Cerebellar cortex (tissue), 1 donor: Measurements from ENCODE around the gene MDM4.

ENCODE experiments used
- DNase-seq: peaks from one replicate; pipeline ENCODE4 v3.0.0-alpha.2; 2015; ENCODE audit warnings: low spot score

Gene MDM4

DNA sequence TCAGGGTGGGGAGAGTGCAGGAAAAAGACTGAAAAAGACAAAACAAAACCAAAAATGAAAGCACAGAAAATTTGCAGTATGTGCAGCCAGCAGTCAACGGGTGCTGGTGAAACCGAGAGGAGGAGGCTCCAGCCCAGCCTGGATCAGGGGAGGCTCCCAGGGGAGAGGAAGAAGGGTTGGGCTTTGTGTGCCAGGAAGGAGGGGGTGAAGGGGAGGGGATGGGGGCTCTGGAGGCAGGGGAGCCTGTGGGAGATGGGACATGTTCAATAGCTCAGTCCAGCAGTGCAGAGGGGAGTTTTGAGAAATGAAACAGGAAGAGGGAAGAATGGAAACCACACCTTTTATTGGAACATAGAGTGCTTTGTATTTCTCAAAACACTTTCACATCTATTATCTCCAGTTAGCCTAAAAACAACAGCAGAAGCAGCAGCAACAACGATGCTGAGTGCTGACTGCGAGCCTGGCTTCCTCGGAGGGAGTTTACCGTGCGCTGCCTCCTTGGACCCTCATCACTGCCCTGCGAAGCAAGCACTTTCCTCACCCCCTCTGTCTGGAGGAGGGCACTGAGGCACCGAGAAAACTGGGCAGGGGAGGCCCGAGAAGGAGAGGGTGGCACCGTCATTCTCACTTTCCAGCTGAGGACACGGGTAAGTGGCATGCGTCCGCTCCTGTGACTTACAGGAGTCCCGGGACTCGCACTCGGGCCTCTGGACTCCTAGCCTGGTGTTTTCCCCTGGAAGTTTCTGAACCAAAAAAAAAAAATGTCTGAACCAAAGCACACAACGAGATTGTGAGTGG is 62.9 kb downstream of the MDM4 start:
- no peak for DNase-seq

DNA sequence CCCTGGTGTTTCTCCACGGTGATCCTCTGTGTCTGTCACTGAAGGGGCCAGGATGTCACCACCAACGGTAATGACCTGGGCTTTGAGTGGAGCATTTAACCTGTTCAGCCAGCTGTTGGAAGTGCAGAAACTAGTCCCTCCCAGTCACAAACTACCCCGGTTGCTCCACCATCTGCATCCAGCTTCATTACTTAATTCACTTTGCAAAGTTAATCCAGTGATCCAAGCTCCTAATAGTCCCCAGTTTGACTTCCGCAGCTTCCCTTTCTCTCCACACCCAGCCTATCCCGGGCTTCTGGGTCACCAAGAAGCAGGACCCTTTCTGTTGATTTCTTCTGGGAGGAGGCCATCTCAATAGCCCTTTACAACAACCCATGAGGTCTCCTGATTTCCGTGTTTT is 63.5 kb downstream of the MDM4 start:
- DNase-seq, result no peak

DNA sequence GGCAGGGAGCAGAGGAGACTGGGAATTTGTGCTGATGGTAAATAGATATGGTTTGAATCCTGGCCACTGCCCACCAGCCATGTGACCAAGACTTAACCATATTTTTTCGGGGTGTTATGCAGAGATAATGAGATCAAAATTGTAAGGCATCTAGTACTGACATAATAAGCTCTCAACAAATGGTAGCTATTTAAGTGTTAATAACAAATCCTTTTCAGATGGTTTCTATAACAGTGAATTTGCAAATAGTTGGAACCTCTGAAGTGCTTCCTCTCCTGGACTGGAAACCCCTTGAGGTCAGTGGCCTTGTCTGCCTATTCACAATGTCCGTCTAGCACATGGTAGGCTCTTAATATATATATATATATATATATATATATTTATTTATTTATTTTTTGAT is 64.7 kb downstream of the MDM4 start:
- DNase-seq, result no peak

DNA sequence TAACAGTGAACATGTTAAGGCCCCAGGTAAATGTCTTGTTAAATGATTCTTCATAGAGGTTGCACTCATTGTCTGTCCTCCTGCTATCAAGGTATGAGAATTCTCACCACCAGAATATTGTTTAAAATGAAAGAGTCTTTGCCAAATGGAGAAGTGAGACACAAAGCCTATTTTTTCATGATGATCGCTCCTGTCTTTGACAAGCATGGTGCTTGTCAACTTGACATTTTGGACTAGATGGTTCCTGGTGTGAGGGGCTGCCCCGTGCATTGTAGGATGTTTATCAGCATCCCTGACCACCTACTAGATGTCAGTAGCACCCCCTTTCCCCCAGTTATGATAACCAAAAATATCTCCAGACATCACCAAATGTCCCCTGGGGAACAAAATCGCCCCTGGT is 65.6 kb downstream of the MDM4 start:
- no peak for DNase-seq

DNA sequence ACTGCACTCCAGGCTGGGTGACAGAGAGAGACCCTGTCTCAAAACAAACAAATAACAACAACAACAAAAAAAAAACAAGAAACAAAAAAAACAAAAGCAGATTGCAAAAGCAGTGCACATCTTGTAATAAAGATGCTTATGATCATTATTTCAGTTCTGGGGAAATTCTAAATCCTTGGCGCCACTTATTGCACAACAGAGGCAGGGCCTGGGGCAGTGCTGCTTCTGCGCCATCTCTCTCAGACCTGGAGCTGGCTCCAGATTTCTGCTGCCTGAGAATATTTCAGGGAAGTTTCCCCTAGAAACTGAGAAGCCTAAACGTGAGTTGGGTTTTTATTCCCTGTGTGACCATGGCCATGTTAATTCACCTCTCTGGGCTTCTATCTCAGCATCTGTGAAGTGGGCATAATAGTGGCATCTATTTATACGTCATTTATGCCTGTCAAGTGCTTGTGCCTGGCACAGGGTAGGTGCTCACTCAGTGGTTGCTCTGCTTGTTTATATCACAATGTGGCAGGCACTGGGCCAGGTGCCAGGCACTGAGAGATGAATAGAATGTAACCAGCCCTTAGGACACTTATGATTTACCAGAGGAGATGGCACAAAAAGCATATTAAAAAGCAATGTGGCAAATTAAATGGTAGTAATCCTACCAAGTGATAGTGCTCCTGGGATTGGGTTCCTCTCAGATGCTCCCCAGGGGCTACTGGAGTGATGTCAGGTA is 67.9 kb downstream of the MDM4 start:
- DNase-seq, result peak; percentile 72

DNA sequence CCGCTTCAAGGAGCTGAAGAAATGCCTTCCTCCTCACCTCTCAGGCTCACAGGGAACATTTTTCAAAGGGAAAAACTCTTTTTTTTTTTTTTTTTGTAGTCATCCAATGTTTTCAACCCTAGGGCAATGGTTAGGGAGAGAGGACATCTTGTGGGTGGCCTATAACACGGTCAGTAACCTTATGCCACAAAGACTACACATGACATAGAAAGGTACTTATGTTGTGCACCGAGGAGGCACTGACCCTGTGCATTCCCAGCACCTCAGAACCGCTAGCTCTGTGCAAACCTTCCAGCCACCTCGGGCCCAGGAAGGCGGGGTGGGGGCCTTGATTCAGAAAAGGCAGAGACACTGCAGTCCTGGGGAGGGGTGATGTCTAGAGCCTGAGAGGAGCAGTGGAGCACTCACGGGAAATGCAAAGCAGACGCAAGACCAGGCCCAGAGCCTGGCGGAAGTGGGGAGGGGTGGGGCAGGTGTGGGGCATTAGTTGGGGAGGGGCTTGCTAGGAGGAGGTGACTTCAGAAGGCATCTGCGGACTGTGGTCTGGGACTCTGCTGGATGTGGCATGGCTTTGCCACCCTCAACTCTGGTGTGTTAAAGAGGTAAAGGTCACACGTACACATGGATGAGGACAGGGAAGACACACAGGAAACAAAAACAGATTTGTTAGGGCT is 68.6 kb downstream of the MDM4 start:
- no peak for DNase-seq

DNA sequence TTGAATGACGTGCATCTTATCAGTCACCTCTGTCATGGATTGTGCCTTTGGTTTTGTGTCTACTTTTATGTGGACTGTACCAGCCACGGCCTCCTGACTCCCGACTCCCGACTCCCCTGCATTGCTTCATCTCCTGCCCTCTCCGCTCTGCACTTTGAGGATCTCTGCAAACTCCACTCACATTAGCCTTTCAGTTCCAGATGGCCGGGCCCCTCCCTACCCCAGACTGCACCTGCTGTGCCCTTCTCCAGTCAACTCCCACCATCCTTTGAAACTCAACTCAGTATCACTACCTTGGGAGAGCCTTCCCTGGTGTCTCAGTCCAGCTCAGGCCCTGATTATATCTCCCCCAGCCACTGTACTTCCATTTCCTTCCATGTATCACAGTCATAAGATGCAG is 71.4 kb downstream of the MDM4 start:
- no peak for DNase-seq

DNA sequence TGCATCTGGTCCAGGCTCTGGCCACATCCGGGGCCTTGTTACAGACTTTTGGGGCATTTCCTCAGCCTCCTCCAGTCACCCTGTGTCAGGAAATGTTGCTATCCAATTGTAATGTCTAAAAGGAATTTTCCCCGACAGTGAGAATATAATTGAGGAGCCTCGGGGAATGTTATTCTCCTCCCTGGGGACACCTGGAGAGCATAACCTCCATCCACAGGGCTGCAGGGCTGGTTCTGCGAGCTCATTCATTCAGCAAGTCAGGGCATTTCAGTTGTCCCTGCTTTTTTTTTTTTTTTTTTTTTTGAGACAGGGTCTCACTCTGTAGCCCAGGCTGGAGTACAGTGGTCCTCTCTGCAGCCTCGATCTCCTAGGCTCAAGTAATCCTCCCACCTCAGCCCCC is 72.6 kb downstream of the MDM4 start:
- DNase-seq, result no peak

DNA sequence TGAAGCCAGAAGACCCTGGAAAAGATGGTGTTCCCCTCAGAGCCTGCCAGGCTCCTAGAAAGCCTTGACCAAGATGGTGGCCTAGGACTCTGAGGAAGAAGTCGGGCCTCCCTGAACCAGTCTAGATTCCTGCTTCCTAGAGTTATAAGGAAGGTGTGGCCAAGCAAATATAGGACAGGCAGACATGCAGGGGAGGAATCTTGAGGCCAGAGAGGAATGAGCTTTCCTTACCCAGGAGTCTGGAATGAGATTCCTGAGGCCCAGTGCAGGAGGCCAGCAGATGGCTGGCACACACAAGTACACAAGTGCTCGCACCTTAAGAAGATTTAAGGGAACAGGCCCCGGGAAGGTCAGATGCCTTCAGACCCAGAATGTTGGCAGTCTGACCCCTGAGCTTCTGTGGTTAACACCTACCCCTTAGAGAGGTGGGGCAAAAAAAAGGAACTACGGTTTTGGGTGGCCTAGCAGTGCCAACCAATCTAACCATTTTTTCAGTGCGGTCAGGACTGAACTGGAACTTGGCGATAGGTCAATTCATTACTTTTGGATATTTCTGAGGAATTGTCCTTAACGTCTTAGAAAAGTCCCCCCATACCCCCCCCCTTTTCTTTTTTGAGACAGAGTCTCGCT is 73.3 kb downstream of the MDM4 start:
- DNase-seq, result no peak

DNA sequence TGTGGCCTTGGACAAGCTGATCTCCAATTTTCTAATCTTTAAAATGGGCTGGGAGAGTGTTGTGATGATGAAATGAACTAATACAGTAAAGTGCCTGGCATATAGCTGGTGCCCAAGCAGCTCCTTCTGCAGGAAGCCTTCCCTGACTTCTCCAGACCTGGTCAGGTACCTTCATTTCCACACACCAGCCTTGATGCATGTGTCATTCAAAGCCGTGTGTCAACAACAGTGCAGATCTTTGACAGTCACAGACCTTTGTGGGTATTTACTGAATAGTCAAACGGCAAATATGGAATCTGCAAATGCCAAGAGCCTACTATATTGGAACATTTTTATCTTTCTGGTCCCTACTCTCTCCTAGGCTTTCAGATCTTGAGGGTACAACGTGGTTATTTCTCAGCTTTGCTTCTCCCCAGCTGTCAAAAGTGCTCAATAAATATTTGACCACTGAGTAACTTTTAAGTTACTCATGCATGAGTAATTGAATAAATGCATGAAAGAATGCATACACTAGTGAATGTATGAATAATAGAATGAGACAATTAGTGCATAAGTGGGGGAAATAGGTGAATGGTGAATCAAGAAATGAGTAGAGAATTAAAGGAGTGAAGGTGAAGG is 75.4 kb downstream of the MDM4 start:
- DNase-seq, result no peak

DNA sequence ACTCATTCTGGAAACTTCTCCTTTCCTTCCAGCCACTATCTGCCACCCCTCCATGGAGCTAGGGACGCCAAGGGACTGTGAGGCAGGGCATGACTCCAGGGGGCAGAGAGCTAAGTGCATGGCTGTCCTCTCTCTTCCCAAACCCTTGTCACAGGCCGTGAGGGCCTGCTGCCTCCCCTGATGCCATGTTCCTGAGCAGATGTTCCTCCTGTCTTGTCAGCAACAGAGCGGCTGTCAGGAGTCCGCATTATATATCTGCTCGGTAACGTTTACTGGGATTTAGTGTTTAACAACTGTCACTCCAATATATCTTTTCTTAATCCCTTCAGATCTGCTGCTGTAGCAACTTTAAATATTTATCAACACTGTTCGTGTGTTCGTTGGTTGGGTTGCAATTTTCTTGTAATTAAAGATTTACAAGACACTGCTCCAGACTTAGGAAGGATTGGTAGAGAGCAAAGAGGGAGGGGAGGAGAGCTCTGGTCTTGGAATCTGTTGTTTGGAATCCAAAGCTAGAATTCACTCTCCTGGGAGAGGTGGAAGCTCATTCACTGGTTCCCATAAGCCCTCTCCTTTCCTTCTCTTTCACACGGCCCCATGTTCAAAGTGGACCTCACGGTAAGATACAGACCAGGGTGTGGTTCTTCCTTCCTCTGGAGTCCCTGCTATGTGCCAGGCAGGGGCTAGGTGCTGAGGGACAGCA is 76.2 kb downstream of the MDM4 start:
- DNase-seq, result no peak

DNA sequence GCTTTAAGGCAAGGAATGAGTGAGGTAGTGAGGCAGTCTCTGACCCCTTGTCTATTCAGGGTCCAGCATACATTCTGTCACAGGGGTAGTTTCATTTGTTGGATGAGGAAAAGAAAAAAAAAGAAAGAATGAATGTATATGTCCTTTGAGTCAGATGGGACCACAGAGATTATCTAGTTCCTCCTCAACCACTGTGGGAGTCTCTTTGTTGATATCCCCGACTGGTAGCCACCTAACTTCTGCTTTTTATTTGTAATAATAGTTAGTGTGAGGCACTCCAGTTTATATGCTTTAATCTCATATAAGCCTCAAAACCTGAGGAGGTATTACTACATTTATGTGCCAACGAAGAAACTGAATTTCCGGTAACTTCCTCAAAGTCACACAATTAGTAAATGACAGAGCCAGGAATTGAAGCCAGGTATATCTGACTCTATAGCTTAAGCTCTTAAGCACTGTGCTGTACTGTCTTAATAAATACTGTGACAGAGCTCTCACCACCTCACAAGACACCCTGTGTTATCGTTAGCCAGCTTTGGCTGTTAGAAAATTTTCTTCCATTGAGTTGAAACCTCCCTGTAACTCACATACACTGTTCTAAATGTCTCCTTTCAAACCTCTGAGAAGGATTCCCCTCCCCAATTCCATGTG is 82.2 kb downstream of the MDM4 start:
- DNase-seq, result no peak

DNA sequence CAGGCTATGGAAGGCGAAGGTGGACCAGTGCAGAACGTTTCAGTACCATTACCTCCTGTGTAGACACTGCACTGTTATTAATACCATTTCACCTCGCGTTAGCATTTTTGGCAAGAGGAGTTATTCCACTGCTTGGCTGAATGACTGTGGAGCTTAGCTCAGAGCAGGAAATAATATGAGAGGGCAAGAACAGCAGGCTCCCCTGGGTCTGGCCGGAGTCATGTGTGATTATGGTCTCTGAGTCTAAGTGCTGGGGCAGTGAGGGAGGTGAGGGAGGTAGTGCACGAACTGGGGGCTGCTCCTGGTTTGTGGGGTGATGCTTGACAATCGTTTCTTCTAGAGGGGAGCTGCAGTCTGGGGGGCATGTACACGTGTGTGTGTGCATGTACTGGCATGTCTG is 82.9 kb downstream of the MDM4 start:
- DNase-seq, result no peak

DNA sequence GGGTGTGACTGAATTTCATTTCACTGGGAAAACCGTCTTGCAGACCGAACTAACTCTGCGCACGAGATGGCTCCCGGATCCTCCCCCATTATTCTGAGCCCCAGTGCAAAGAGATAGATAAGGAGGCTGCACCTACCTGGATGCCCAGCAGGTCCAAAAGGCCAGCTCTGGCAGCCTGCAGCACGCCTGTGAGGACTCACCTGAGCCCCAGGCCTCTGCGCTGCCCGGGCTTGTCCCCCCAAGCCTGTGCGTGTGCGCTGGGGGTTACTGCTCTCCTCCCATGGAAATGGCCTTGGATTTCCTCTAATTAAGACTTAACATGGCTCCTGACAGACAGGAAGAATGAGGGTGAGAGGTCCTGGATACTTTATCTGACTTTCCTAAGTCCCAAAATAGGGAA is 83.4 kb downstream of the MDM4 start:
- no peak for DNase-seq

DNA sequence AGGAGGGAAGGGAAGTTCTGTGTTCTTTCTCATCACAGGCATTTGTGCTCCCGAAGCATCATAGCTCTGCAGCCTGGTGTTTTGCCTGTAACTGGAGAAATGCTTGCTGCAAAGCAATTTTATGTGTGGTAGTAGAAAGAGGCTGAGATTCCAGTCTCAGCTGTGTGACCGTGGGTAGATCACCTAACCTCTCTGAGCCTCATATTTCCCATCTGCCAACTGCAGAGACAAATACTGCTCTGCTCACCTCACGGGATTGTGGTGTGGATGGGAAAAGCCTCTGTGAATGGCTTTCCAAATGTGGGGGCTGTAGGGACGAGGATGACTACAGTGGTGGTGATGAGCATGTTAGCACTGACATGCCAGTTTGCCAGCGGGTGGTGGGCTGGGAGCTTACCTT is 84.0 kb downstream of the MDM4 start:
- DNase-seq, result no peak

DNA sequence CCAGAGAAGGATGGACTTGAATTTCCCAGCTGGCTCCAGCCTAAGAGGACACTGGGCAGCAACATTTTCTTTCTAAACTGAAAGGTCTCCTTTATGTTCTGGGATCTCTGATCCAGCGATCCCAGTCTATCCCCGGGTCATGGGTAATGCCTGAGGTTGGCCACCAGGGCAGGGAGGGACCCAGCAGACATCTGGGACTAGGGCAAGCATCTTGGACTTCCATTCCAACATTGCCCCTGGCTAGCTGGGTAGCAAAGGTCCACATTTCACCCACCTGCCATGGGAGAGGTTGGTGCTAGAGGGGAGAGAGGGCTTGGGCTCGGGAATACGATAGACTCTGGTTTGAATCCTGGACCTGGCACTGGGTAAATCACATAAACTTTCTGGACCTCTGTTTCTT is 84.8 kb downstream of the MDM4 start:
- no peak for DNase-seq

DNA sequence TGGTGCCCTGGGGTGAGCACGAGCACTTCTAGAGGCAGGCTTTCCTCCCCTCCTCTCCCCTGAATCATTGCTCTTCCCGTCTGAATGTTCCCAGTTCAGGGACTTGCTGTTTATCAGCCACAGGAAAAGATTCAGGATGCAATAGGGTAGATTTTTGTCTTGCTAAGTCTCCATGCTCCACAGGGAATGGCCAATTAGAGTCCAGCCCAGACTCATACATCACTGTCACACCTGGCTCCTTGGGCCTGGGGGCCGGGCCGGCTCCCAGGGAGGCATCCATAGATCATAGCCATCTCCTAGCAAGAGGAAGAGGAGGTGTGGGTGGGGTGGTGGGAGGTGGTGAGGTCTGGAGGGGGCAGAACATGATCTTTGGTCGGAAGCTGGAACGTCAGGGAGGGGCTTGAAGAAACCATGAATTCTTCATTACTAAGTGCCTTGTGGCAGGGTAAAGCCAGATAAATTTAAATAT is 85.9 kb downstream of the MDM4 start:
- DNase-seq, result no peak

DNA sequence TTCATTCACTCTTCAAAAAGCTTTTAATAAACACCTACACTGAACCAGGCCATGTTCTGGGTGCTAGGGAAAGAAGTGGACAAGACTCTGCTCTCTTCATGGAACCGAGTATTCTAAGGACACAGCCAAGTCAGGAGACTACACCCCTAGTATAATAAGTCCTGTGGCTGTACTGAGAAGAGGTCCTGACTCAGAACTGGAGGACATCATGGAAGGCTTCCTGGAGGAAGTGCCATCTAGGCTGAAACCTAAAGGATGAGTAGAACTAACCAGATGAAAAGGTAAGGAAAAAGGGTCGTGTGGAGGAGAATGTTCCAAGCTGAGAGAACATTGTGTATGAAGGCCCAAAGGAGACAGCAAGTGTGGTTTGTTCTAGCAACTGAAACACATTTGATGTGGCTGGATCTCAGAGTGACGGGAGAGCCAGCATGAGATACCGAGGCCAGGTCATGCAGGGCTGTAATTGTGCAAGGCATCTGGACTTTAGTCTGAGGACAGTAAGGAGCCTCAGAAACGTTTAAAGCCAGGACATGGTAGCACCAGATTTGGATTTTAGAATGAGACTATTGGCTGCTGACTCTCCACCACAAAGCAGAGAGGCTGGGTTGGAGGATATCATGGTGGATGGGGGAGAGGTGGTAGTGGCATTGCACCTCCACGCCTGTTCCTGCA is 86.8 kb downstream of the MDM4 start:
- no peak for DNase-seq

DNA sequence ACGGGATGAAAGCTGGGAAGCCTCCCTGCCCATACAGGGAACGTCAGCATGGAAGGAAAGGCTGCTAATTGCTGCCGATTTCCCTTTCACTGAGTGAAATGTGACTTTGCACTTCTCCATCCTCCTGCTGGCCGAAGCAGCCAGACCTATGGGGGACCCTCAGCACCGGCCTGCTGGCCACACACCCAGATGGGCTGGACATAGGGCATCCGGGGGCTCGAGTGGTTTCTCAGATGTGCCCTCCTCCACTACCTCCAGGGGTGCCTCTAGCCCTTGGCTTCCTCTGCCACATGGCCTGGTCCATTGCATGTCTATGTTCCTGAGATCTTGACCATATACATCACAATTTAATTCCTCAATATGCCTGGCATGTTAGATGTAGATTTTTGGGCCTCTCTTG is 89.6 kb downstream of the MDM4 start:
- DNase-seq, result no peak
